ENCODE measurements around the gene WASHC2A.
"Not testable (repeated sequence)": the region's sequence is repeated elsewhere in the genome, so short reads cannot be mapped to it uniquely, and the experiment has no call there.

DNA sequence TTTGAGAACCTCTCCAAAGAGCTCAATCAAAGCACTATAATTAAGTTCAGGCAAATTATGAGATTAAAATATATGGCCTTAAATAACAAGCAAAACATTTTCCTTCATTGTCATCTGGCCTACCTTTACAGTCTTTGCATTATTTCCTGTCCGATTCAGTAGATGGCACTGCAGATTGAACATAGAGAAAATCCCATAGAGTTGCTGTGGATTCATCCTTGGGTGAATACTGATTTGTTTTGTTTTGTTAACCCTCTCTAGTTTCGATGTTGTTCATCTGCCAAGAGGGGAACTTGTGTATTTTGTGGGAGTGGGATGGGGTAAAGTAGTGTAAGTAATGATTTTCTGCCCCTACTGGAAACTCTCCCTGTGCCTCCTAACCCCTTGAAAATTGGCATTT lies 97.3 kb downstream of the WASHC2A start:
- TF ChIP-seq POLR2A (IDR thresholded peaks at IDR 0.05), result not testable (repeated sequence)
- TF ChIP-seq, protein P1, sequence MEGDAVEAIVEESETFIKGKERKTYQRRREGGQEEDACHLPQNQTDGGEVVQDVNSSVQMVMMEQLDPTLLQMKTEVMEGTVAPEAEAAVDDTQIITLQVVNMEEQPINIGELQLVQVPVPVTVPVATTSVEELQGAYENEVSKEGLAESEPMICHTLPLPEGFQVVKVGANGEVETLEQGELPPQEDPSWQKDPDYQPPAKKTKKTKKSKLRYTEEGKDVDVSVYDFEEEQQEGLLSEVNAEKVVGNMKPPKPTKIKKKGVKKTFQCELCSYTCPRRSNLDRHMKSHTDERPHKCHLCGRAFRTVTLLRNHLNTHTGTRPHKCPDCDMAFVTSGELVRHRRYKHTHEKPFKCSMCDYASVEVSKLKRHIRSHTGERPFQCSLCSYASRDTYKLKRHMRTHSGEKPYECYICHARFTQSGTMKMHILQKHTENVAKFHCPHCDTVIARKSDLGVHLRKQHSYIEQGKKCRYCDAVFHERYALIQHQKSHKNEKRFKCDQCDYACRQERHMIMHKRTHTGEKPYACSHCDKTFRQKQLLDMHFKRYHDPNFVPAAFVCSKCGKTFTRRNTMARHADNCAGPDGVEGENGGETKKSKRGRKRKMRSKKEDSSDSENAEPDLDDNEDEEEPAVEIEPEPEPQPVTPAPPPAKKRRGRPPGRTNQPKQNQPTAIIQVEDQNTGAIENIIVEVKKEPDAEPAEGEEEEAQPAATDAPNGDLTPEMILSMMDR (IDR thresholded peaks at IDR 0.05), result not testable (repeated sequence)
